Fibroblast of lung (primary cell): ENCODE results near the gene SAG.

Experiments used
- CTCF ChIP-seq, 2 donors: IDR thresholded peaks in 1 of 2; conservative IDR thresholded peaks in 1 of 2; 1 replicate in 1 of 2; 2 replicates in 1 of 2; pipeline ENCODE4 v1.5.1; 2011 to 2012; ENCODE audit warnings: low read length in 2 of 2, control low read depth in 1 of 2, inconsistent platforms in 1 of 2, low read depth in 1 of 2, mild to moderate bottlenecking in 1 of 2
- EZH2 ChIP-seq: IDR thresholded peaks from 2 replicates; pipeline ENCODE4 v1.5.1; 2012; ENCODE audit warnings: low read length, control low read depth, mild to moderate bottlenecking; ENCODE audit errors: missing control alignments

- TF ChIP-seq CTCF (conservative IDR thresholded peaks at IDR 0.05 in 1 of 2, IDR thresholded peaks at IDR 0.05 in 1 of 2; ENCODE audit: low read depth in 1 of 2, low read length in 2 of 2) (no peak), EZH2 (no peak)
Observed at GRCh38 chr2:233384015-233384414, 76.4 kb downstream of the SAG start.
